Pancreas (tissue), 10 donors: ENCODE data around the gene MTAP. TPM values are rescaled to one million over a fixed set of nuclear protein-coding genes. Genes with fewer than 3 reads are reported as not detected.

ENCODE experiments used
- ATAC-seq, 4 donors: fragments of 200-7000 bp; cut with Tn5 transposase; one replicate each; pipeline versions ENCODE4 v1.8.0 to v1.9.1; 2020; ENCODE audit warnings: mild to moderate bottlenecking in 4 of 4, moderate library complexity in 4 of 4
- DNase-seq, 6 donors: peaks; one replicate each; pipeline ENCODE4 v3.0.0-alpha.2; 2020
- FAIRE-seq: peaks from 2 replicates; lab custom pipeline; 2012; peaks lifted over from hg19 to GRCh38; lab: Jason Lieb, UNC
- H3K27ac ChIP-seq, 4 donors: fragments of 200-600 bp; sonication (generic); 1 replicate in 3 of 4; 2 replicates in 1 of 4; pipeline versions ENCODE4 v1.5.0 to v1.8.0; 2020
- H3K27me3 ChIP-seq, 4 donors: fragments of 200-600 bp; one replicate each; pipeline ENCODE4 v1.8.0; 2021
- H3K36me3 ChIP-seq, 3 donors: fragments of 200-600 bp; sonication (generic) in 1 of 3; one replicate each; pipeline versions ENCODE4 v1.5.0 to v1.8.0; 2020 to 2021
- H3K4me1 ChIP-seq, 3 donors: fragments of 200-600 bp; one replicate each; pipeline ENCODE4 v1.8.0; 2021
- H3K4me3 ChIP-seq, 4 donors: fragments of 200-600 bp; sonication (generic) in 2 of 4; one replicate each; pipeline versions ENCODE4 v1.5.0 to v1.8.0; 2020 to 2021
- H3K9me3 ChIP-seq, 4 donors: fragments of 200-600 bp; one replicate each; pipeline ENCODE4 v1.8.0; 2021
- CTCF ChIP-seq, 4 donors: fragments of 200-600 bp; sonication (generic) in 3 of 4; IDR thresholded peaks; one replicate each; pipeline versions ENCODE4 v1.5.0 to v1.8.0; 2021; ENCODE audit warnings: antibody characterized with exemption in 4 of 4
- WGBS, 2 donors: extraction: QIAGEN DNeasy Blood & Tissue Kit; methylation state at CpG; one replicate each; pipeline ENCODE4 v1.1.7; 2013; 5-methylcytosine and 5-hydroxymethylcytosine counted together
- intact Hi-C, 3 donors: fragments of 100-400 bp; cut with DNase I; formaldehyde crosslinking; loops; one replicate each; pipeline versions ENCODE4 v1.11.1 to v1.14.2; 2022
- polyA plus RNA-seq, 2 donors: library from polyadenylated mRNA; stranded (reverse); fragments of 200-250 nt; gene quantifications; one replicate each; pipeline ENCODE4 v1.2.3, GENCODE V29; 2013
- total RNA-seq, 6 donors: library from RNA; stranded (reverse); fragmentation: NEBNext Ultra II Directional in 4 of 6; extraction: Animal tissue kit (Norgen Biotek cat#: 25700) in 4 of 6; gene quantifications; one replicate each; pipeline versions ENCODE4 v1.2.1 to v1.2.4, GENCODE V29; 2021 to 2023
- donor health status: healthy with polysubstance abuse.
- donor health status: DM: no; HTN: no; CAD: no; lungs with moderate emphysema.
- donor health status: DM: no; HTN: no; CAD: no.
- donor health status: control.
- donor health status: control.
- donor health status: Bipolar disorder and iron deficiency.
- donor health status: DM: yes; HTN: yes; CAD: no.
- donor health status: DM: no; HTN: no; CAD: no.
- donor health status: DM: no; HTN: no; CAD: no.
- donor health status: DM: yes; HTN: yes; CAD: no.

Gene MTAP
- total and polyA plus RNA-seq, 8 donors: 4.7 to 26.7 (median 16.7) TPM

- intact Hi-C loops: loop anchor here in 2 of 3 donors (10.0 kb wide), 3 partner anchors 65 to 465 kb away; no protein-coding TSS in a partner anchor
- 2% methylated on average over 2 of the region's 2 CpGs for WGBS, 2 donors
- Histone ChIP-seq H3K27ac (no peak overlapping the region), H3K27me3 (peaks cover 0 to 4% (median 0%) of the 10 kb centered on the region in 4 donors), H3K9me3 (no peaks in the 10 kb centered on the region), H3K36me3 (no peaks in the 10 kb centered on the region), H3K4me3 (no peak overlapping the region), H3K4me1 (no peaks in the 10 kb centered on the region)
- peak; percentile 95 to 100 (median 98) for ATAC-seq
- peak; percentile 97 for FAIRE-seq
- TF ChIP-seq CTCF (IDR thresholded peaks at IDR 0.05): peak; percentile 43 to 74 (median 60)
- DNase-seq: peak in 3 of 6 donors; percentile 21 to 64 (median 55)
Measured at GRCh38 chr9:21789541-21790037, 12.8 kb upstream of the MTAP start.

- FAIRE-seq (no peak), ATAC-seq (no peak), DNase-seq (no peak)
- Histone ChIP-seq H3K27me3 (peaks cover 0 to 4% (median 0%) of the 10 kb centered on the region in 4 donors), H3K4me3 (no peak overlapping the region), H3K36me3 (no peaks in the 10 kb centered on the region), H3K9me3 (no peaks in the 10 kb centered on the region), H3K4me1 (no peaks in the 10 kb centered on the region), H3K27ac (no peak overlapping the region)
- intact Hi-C loops: loop anchor here in 1 of 3 donors (10.0 kb wide), 1 partner anchor 331 kb away; no protein-coding TSS in a partner anchor
- WGBS, 2 donors: 43 to 46% methylated on average over 2 of the region's 2 CpGs
- no peak for TF ChIP-seq CTCF (IDR thresholded peaks at IDR 0.05)
Measured at GRCh38 chr9:21795483-21795882, 7.0 kb upstream of the MTAP start.

GRCh38 chr9:21796768-21797167 is 5.7 kb upstream of the MTAP start:
- no peak overlapping the region for H3K4me3 ChIP-seq
- peaks cover 0 to 4% (median 0%) of the 10 kb centered on the region in 4 donors for H3K27me3 ChIP-seq
- 34 to 40% methylated on average over 3 of the region's 3 CpGs for WGBS, 2 donors
- H3K9me3 ChIP-seq: no peaks in the 10 kb centered on the region
- no peak for TF ChIP-seq CTCF (IDR thresholded peaks at IDR 0.05)
- intact Hi-C loops: loop anchor here in 1 of 3 donors (10.0 kb wide), 1 partner anchor 332 kb away; no protein-coding TSS in a partner anchor
- H3K27ac ChIP-seq: no peak overlapping the region
- ATAC-seq: no peak
- FAIRE-seq: no peak
- H3K4me1 ChIP-seq: peaks cover 0 to 7% (median 0%) of the 10 kb centered on the region in 3 donors
- DNase-seq: no peak
- no peaks in the 10 kb centered on the region for H3K36me3 ChIP-seq

- WGBS, 2 donors: 73 to 74% methylated on average over 11 of the region's 11 CpGs
- Histone ChIP-seq H3K4me3 (peak overlapping the region in 3 of 4 donors; percentile 69 to 80 (median 78)), H3K27ac (no peak overlapping the region), H3K36me3 (no peaks in the 10 kb centered on the region), H3K9me3 (no peaks in the 10 kb centered on the region), H3K4me1 (peaks cover 6 to 13% (median 7%) of the 10 kb centered on the region in 3 donors), H3K27me3 (no peaks in the 10 kb centered on the region)
- intact Hi-C loops: no loop called here
- DNase-seq (no peak), FAIRE-seq (no peak), ATAC-seq (no peak)
- TF ChIP-seq CTCF (IDR thresholded peaks at IDR 0.05): no peak
Measured at GRCh38 chr9:21800931-21801682, 1.3 kb upstream of the MTAP start.
